ENCODE results near the gene TMEM129.

- no peak for TF ChIP-seq EZH2 (IDR thresholded peaks at IDR 0.05; ENCODE audit: low read length, missing control alignments)
- no peak for TF ChIP-seq CTCF (conservative IDR thresholded peaks at IDR 0.05 in 1 of 2, IDR thresholded peaks at IDR 0.05 in 1 of 2; ENCODE audit: low read depth in 1 of 2, low read length in 2 of 2)
Observed at GRCh38 chr4:1721666-1722550, 785 bp upstream of the TMEM129 start.
